NOMO-1 (cell line): ENCODE results near the gene MORC2.

Source experiments
- DNase-seq, 2 experiments: peaks; one replicate each; lab custom pipeline; 2025; ENCODE audit not compliant: unreplicated experiment in 2 of 2; lab: John Stamatoyannopoulos, UW

The MORC2 gene

GRCh38 chr22:30875481-30876215, 92.9 kb downstream of the MORC2 start:
- no peak for DNase-seq
